NOMO-1 treated with DMSO at 0.1 percent for 48 hours (cell line): ENCODE data around the gene PODXL2.
"Not testable (repeated sequence)": the region's sequence is repeated elsewhere in the genome, so short reads cannot be mapped to it uniquely, and the experiment has no call there.

Experiments
- DNase-seq: peaks from one replicate; lab custom pipeline; 2025; ENCODE audit not compliant: unreplicated experiment; lab: John Stamatoyannopoulos, UW

The PODXL2 gene

DNA sequence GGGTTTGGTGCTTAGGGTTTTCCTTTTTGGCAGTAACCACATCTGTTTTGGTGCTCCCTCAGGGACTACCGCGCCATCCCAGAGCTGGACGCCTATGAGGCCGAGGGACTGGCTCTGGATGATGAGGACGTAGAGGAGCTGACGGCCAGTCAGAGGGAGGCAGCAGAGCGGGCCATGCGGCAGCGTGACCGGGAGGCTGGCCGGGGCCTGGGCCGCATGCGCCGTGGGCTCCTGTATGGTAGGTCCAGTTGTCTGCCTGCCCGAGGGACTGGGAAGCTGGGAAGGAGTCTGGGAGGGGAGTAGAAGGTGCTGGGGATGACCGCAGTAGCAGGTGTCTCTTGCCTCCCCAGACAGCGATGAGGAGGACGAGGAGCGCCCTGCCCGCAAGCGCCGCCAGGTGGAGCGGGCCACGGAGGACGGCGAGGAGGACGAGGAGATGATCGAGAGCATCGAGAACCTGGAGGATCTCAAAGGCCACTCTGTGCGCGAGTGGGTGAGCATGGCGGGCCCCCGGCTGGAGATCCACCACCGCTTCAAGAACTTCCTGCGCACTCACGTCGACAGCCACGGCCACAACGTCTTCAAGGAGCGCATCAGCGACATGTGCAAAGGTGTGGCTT is 24.3 kb upstream of the PODXL2 start:
- DNase-seq = no peak

GRCh38 chr3:127605547-127605946 is 23.4 kb upstream of the PODXL2 start:
- not testable (repeated sequence) for DNase-seq

DNA sequence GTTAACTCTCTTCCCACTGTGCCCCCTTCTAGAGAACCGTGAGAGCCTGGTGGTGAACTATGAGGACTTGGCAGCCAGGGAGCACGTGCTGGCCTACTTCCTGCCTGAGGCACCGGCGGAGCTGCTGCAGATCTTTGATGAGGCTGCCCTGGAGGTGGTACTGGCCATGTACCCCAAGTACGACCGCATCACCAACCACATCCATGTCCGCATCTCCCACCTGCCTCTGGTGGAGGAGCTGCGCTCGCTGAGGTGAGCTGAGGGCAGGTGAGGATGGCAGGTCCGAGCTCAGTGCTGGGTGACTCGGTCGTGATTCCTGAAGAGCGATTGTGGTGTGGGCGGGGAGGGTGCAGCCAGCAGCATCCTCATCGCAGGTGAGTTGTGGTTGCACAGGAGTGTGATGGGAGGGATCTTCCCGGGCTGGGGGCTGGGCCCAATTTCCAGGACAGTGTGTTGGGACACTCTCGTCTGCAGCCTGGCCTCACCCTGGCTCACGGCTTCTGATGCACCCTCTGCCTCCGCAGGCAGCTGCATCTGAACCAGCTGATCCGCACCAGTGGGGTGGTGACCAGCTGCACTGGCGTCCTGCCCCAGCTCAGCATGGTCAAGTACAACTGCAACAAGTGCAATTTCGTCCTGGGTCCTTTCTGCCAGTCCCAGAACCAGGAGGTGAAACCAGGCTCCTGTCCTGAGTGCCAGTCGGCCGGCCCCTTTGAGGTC is 22.7 kb upstream of the PODXL2 start:
- DNase-seq = no peak

GRCh38 chr3:127606981-127607595 is 21.9 kb upstream of the PODXL2 start:
- DNase-seq = no peak

DNA sequence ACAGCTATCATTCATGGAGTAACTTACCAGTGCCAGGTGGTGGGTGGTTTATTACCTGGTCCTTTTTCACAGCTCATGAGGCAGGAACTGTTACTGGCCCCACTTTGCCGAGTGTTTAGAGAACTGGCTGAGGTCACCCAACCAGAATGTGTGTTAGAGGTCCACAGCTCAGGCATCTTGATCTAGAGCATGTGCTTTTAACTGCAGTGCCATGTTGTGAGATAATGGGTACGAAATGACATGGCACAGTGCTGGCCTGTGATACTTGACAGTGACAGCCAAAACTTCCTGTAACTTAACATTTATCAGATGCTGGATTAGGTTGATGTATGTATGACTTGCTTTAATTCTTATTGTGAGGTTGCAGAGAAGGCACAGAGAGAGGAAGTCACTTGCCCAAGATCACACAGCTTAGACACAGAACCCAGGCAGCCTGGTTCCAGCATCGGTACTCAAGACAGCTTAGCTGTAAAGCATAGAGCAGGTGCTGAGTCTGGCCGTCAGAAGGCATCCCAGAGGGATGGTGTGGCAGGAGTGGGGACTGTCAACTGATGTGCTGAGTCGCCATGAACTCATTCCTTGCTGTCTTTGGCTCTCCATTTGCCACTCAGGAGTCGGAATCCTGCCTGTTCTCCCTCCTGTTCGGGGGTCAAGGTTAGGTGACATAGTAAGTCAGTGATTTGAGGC is 21.2 kb upstream of the PODXL2 start:
- no peak for DNase-seq

DNA sequence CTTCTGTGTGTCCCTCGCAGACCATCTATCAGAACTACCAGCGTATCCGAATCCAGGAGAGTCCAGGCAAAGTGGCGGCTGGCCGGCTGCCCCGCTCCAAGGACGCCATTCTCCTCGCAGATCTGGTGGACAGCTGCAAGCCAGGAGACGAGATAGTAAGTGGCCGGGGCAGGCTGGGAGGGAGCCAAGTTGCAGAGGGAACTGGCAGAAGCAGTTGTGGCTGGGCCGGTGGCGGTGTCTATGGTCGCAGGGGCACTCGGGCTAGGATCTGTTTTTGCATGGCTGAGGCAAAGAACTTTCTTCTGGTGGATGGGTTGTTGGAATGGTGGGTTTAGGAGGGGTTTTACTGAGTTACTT is 20.6 kb upstream of the PODXL2 start:
- no peak for DNase-seq

GRCh38 chr3:127610105-127610504 is 18.9 kb upstream of the PODXL2 start:
- DNase-seq = no peak

GRCh38 chr3:127611251-127611650 is 17.7 kb upstream of the PODXL2 start:
- no peak for DNase-seq

DNA sequence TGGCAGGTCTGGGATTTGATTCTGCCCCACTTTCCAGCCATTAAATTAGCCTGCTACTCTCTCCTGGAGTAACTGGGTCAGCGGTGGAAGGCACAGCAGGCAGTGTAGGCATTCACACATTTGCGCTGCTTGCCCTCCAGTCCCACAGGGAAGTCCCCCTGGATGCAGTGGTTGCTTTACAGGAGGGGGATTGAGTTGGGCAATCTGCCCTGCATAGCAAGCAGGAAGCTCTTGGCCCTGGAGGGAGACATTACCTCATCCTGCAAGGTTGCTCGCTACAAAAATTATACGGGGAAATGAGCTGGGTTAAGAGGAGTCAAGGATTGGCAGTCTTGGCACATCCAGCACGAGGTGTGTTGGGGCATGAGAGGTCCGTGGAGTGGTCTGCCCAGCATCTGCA is 16.0 kb upstream of the PODXL2 start:
- DNase-seq = no peak

GRCh38 chr3:127613406-127613805 is 15.6 kb upstream of the PODXL2 start:
- DNase-seq = no peak

GRCh38 chr3:127614928-127615589 is 13.9 kb upstream of the PODXL2 start:
- DNase-seq = no peak

GRCh38 chr3:127615631-127616305 is 13.2 kb upstream of the PODXL2 start:
- DNase-seq = no peak

DNA sequence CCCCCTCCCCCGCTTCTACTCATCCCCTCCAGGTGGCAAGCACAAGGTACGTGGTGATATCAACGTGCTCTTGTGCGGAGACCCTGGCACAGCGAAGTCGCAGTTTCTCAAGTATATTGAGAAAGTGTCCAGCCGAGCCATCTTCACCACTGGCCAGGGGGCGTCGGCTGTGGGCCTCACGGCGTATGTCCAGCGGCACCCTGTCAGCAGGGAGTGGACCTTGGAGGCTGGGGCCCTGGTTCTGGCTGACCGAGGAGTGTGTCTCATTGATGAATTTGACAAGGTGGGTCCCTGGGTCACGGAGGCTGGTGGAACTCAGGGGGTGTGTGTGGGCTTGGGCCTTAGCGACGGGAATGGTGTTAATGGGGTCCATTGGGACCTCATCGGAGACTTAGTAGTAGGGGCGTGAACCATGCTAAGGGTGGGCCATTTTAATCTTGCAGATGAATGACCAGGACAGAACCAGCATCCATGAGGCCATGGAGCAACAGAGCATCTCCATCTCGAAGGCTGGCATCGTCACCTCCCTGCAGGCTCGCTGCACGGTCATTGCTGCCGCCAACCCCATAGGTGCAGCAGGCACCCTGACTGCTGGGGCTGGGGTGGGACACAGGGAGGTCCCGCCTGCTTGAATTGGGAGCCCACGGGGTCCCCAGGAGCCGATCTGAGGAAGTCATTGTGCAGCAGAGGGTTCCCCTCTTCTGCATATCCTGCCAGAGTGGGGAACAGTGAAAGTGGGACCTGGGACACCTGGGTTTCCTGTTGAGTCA is 12.0 kb upstream of the PODXL2 start:
- DNase-seq = no peak

GRCh38 chr3:127618891-127619290 is 10.1 kb upstream of the PODXL2 start:
- DNase-seq = no peak

GRCh38 chr3:127620637-127621375 is 8.2 kb upstream of the PODXL2 start:
- DNase-seq = no peak

GRCh38 chr3:127622031-127622430 is 7.0 kb upstream of the PODXL2 start:
- DNase-seq = no peak

- no peak for DNase-seq
Measured at GRCh38 chr3:127622772-127623576, 6.0 kb upstream of the PODXL2 start.

DNA sequence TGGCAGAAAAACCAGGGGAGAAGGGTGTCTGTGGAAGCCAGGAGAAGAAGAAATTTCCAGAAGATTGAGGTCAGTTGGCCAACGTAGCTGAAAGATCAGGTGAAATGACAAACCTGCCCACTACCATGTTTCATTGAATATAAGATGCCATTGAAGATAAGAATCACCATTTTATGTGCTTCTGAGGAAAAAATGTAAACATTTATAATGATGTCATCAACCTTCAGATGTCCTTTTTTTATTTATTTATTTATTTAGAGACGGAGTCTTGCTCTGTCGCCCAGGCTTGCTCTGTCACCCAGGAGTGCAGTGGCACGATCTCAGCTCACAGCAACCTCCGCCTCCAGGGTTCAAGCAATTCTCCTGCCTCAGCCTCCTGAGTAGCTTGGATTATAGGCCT is 4.9 kb upstream of the PODXL2 start:
- DNase-seq = no peak

DNA sequence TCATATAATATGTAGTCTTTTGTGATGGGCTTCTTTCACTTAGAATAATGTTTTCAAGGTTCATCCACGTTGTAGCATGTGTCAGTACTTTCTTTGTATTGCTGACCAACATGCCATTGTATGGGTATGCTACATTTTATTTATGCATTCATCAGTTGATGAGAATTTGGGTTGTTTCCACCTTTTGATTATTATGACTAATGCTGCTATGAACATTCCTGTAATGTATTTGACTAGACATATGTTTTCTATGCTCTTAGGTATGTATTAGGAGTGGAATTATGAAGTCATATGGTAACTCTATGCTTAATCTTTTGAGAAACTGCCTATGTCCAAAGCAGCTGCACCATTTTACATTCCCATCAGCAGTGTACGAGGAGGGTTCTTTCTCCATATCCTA is 3.2 kb upstream of the PODXL2 start:
- DNase-seq = no peak
